H1 (cell line): Measurements from ENCODE around the gene MRPL52. TPM values are rescaled to one million over a fixed set of nuclear protein-coding genes. Genes with fewer than 3 reads are reported as not detected.

Source experiments
- CTBP2 ChIP-seq: IDR thresholded peaks from 2 replicates; pipeline ENCODE4 v1.7.0; 2011; ENCODE audit warnings: borderline replicate concordance, mild to moderate bottlenecking, moderate library complexity, mixed read lengths, low read length; ENCODE audit not compliant: insufficient read depth, insufficient read length
- JUND ChIP-seq: IDR thresholded peaks from 2 replicates; pipeline ENCODE4 v1.6.1; 2011; ENCODE audit warnings: mild to moderate bottlenecking, improper control_type of control experiment, low read length
- TBP ChIP-seq: IDR thresholded peaks from 2 replicates; pipeline ENCODE4 v1.6.1; 2011; ENCODE audit warnings: low read depth, low read length, improper control_type of control experiment
- USF2 ChIP-seq: IDR thresholded peaks from 2 replicates; pipeline ENCODE4 v1.6.1; 2011; ENCODE audit warnings: low read length, improper control_type of control experiment
- polyA plus RNA-seq, 7 experiments: library from polyadenylated mRNA; depleted of rRNA in 3 of 7; stranded (reverse) in 5 of 7; unstranded in 2 of 7; fragments of >200 nt in 5 of 7; fragments of 200-250 nt in 2 of 7; gene quantifications; 1 replicate in 5 of 7; 2 replicates in 1 of 7; 4 replicates in 1 of 7; pipeline versions ENCODE4 v1.2.1 to v1.2.3, GENCODE V29; 2011 to 2013; ENCODE audit warnings: missing spikeins in 2 of 7, mixed read lengths in 2 of 7
- total RNA-seq: library from RNA; stranded (reverse); fragmentation: NEBNext Ultra II Directional; extraction: Animal tissue kit (Norgen Biotek cat#: 25700); gene quantifications from 2 replicates; pipeline ENCODE4 v1.2.1, GENCODE V29; 2021
- TF ChIP-seq, protein P1 (sequence below): fragments of 300-600 bp; sonication (generic); IDR thresholded peaks from 2 replicates; pipeline ENCODE4 v1.7.1; 2012; ENCODE audit warnings: low read length, moderate library complexity, mild to moderate bottlenecking, inconsistent platforms; ENCODE audit not compliant: insufficient replicate concordance
- TF ChIP-seq, protein P2 (sequence below): IDR thresholded peaks from 2 replicates; pipeline ENCODE4 v1.6.1; 2012; ENCODE audit warnings: inconsistent platforms
- TF ChIP-seq, protein P3 (sequence below): IDR thresholded peaks from 2 replicates; pipeline ENCODE4 v1.6.1; 2012; ENCODE audit warnings: inconsistent platforms

MRPL52 gene
- total and polyA plus RNA-seq, 2 of the 8 experiments (the other 6 are each of a cell fraction or from before 2014, with no cell fraction given): 70.5 to 176 TPM

GRCh38 chr14:22792158-22792557 lies 37.5 kb upstream of the MRPL52 start (continued):
- TF ChIP-seq, protein P1, sequence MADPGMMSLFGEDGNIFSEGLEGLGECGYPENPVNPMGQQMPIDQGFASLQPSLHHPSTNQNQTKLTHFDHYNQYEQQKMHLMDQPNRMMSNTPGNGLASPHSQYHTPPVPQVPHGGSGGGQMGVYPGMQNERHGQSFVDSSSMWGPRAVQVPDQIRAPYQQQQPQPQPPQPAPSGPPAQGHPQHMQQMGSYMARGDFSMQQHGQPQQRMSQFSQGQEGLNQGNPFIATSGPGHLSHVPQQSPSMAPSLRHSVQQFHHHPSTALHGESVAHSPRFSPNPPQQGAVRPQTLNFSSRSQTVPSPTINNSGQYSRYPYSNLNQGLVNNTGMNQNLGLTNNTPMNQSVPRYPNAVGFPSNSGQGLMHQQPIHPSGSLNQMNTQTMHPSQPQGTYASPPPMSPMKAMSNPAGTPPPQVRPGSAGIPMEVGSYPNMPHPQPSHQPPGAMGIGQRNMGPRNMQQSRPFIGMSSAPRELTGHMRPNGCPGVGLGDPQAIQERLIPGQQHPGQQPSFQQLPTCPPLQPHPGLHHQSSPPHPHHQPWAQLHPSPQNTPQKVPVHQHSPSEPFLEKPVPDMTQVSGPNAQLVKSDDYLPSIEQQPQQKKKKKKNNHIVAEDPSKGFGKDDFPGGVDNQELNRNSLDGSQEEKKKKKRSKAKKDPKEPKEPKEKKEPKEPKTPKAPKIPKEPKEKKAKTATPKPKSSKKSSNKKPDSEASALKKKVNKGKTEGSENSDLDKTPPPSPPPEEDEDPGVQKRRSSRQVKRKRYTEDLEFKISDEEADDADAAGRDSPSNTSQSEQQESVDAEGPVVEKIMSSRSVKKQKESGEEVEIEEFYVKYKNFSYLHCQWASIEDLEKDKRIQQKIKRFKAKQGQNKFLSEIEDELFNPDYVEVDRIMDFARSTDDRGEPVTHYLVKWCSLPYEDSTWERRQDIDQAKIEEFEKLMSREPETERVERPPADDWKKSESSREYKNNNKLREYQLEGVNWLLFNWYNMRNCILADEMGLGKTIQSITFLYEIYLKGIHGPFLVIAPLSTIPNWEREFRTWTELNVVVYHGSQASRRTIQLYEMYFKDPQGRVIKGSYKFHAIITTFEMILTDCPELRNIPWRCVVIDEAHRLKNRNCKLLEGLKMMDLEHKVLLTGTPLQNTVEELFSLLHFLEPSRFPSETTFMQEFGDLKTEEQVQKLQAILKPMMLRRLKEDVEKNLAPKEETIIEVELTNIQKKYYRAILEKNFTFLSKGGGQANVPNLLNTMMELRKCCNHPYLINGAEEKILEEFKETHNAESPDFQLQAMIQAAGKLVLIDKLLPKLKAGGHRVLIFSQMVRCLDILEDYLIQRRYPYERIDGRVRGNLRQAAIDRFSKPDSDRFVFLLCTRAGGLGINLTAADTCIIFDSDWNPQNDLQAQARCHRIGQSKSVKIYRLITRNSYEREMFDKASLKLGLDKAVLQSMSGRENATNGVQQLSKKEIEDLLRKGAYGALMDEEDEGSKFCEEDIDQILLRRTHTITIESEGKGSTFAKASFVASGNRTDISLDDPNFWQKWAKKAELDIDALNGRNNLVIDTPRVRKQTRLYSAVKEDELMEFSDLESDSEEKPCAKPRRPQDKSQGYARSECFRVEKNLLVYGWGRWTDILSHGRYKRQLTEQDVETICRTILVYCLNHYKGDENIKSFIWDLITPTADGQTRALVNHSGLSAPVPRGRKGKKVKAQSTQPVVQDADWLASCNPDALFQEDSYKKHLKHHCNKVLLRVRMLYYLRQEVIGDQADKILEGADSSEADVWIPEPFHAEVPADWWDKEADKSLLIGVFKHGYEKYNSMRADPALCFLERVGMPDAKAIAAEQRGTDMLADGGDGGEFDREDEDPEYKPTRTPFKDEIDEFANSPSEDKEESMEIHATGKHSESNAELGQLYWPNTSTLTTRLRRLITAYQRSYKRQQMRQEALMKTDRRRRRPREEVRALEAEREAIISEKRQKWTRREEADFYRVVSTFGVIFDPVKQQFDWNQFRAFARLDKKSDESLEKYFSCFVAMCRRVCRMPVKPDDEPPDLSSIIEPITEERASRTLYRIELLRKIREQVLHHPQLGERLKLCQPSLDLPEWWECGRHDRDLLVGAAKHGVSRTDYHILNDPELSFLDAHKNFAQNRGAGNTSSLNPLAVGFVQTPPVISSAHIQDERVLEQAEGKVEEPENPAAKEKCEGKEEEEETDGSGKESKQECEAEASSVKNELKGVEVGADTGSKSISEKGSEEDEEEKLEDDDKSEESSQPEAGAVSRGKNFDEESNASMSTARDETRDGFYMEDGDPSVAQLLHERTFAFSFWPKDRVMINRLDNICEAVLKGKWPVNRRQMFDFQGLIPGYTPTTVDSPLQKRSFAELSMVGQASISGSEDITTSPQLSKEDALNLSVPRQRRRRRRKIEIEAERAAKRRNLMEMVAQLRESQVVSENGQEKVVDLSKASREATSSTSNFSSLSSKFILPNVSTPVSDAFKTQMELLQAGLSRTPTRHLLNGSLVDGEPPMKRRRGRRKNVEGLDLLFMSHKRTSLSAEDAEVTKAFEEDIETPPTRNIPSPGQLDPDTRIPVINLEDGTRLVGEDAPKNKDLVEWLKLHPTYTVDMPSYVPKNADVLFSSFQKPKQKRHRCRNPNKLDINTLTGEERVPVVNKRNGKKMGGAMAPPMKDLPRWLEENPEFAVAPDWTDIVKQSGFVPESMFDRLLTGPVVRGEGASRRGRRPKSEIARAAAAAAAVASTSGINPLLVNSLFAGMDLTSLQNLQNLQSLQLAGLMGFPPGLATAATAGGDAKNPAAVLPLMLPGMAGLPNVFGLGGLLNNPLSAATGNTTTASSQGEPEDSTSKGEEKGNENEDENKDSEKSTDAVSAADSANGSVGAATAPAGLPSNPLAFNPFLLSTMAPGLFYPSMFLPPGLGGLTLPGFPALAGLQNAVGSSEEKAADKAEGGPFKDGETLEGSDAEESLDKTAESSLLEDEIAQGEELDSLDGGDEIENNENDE: no peak
- TF ChIP-seq, protein P2, sequence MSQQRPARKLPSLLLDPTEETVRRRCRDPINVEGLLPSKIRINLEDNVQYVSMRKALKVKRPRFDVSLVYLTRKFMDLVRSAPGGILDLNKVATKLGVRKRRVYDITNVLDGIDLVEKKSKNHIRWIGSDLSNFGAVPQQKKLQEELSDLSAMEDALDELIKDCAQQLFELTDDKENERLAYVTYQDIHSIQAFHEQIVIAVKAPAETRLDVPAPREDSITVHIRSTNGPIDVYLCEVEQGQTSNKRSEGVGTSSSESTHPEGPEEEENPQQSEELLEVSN: no peak
- TF ChIP-seq, protein P3, sequence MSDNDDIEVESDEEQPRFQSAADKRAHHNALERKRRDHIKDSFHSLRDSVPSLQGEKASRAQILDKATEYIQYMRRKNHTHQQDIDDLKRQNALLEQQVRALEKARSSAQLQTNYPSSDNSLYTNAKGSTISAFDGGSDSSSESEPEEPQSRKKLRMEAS: no peak
- TF ChIP-seq TBP (no peak), CTBP2 (no peak), JUND (no peak), USF2 (no peak)
